GM18508 (cell line): ENCODE measurements around the gene YWHAE.
"Not testable (repeated sequence)": the region's sequence is repeated elsewhere in the genome, so short reads cannot be mapped to it uniquely, and the experiment has no call there.

Source experiments
- ATAC-seq: cut with Tn5 transposase; IDR thresholded peaks from one replicate; pipeline ENCODE4 v1.9.1; 2021; ENCODE audit warnings: moderate number of reproducible peaks; ENCODE audit not compliant: insufficient read depth, unreplicated experiment

YWHAE gene

DNA sequence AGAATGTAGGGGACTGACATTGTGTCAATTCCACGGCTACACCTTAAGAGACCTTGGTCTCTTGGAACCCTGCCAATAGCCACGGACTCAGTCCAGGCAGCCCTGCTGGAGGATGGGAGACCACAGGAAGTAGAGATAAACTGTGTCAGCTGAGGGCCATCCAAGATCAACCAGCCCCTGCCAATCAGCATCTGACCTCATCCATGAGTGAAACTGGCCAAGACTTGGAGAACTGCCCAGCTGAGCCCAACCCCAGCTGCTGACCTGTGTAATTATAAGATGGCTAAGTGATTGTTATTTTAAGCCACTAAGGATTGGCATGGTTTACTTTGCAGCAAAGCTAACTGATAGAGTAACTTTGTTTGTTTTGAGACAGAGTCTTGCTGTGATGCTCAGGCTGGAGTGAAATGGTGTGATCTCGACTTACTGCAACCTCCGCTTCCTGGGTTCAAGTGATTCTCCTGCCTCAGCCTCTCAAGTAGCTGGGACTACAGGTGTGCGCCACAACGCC lies 13.3 kb upstream of the YWHAE start:
- no peak for ATAC-seq

DNA sequence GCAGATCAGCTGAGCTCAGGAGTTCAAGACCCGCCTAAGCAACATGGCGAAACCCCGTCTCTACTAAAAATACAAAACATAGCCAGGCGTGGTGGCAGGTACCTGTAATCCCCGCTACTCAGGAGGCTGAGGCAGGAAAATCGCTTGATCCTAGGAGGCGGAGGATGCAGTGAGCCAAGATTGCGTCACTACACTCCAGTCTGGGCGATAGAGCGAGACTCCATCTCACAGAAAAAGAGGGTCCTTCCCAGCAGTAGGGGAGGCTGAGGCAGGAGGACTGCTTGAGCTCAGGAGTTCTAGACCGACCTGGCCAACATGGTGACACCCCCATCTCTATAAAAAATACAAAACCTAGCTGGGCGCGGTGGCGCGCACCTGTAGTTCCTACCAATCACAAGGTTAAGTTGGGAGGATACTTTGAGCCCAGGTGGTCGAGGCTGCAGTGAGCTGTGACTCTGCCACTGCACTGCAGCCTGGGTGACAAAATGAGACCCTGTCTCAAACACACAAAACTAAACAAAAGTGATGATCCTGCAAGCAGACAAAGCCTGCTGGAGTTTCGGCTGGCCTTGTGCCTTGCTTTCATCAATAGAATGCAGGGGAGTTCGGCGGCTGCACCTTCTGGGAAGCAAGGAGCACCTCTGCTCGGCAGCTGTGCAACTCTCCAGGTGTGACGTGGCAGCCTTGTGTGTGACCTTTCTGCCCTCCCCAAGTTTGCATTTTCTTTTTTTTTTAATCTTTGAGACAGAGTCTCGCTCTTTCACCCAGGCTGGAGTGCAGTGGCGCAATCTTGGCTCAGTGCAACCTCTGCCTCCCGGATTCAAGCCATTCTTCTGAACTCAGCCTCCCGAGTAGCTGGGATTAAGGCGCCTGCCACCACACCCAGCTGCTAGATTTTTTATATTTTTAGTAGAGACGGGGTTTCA lies 12.4 kb upstream of the YWHAE start:
- no peak for ATAC-seq

- ATAC-seq: no peak
Observed at GRCh38 chr17:1402262-1402586, 2.2 kb upstream of the YWHAE start.

- ATAC-seq: no peak
Observed at GRCh38 chr17:1398931-1399678, 917 bp downstream of the YWHAE start.

DNA sequence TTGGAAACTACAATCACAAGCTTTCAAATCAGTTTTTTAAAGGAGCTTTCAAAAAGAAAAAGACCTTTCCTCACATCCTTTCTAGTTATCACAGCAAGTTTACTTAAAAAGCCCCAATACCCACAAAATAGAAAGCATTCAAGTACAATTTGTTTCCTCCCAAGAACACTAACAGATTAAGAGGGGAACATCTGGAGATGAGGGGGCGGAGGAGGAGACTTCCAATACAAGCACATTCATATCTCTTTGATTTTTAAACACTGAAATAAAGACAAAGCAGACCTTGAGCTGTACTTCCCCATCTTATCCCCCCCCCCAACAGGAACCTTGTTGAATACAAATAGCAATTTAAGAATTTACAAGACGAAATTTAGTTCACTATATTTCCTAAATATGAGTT lies 2.0 kb downstream of the YWHAE start:
- no peak for ATAC-seq

DNA sequence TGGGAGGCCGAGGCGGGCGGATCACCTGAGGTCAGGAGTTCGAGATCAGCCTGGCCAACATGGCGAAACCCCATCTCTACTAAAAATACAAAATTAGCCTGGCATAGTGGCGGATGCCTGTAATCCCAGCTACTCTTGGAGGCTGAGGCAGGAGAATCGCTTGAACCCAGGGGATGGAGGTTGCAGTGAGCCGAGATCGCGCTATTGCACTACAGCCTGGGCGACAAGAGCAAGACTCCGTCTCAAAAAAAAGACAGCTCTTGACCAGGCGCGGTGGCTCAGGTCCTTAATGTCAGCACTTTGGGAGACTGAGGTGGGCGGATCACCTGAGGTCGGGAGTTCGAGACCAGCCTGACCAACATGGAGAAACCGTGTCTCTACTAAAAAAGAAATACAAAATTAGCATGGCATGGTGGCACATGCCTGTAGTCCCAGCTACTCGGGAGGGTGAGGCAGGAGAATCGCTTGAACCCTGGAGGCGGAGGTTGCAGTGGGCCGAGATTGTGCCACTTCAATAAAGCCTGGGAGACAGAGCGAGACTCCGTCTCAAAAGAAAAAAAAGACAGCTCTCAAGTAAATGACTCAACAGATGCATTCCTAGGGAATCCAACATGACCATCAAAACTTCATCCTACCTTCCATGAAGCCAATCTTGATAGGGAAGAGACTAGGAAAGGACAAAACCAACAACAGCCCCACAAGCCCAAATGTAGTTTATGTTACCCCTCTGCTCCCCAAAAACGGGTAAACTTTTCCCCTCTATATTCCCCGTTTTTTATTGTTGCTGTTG lies 4.0 kb downstream of the YWHAE start:
- ATAC-seq: not testable (repeated sequence)

- ATAC-seq: no peak
Observed at GRCh38 chr17:1391577-1391976, 8.4 kb downstream of the YWHAE start.

DNA sequence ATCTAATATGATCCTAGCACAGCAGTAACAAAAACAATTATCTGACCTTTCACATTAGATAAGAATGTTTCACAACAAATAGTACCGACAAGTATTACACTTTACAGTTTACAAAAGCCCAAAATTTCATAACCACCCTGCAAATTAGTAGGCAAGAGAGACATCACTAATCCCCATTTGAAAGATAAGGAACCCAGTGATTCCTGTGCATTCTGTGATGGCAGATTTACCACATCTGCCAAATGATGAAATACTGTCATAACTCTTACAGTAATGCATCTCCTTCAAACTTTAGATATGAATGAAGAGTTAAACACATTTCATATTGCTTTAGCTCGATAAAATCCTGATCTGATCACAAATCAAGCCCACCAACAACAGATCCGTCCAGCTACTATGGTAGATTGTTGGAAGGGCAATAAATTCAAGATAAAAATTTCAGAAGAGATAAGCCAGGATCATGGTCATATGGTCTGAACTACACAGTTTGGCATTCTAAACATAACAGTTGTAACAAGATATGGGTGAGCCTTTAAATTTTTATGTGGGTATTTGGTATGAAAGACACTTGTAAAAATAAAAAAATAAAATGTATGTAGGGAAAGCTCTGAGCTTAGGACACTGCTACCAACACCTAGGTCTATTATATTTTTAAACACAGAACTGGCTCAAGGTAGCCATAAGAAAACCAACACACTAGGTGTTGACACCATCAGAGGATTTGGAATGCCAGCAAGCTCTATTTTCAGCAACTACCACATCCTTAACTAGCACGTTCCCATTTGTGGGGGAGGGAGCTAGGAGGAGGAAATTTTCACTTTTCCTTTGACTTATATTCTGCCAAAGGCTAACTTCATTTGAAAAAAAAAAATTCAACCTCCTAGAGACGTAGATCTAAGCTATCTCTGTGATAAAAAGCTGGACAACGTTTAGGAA lies 9.3 kb downstream of the YWHAE start:
- ATAC-seq: no peak

DNA sequence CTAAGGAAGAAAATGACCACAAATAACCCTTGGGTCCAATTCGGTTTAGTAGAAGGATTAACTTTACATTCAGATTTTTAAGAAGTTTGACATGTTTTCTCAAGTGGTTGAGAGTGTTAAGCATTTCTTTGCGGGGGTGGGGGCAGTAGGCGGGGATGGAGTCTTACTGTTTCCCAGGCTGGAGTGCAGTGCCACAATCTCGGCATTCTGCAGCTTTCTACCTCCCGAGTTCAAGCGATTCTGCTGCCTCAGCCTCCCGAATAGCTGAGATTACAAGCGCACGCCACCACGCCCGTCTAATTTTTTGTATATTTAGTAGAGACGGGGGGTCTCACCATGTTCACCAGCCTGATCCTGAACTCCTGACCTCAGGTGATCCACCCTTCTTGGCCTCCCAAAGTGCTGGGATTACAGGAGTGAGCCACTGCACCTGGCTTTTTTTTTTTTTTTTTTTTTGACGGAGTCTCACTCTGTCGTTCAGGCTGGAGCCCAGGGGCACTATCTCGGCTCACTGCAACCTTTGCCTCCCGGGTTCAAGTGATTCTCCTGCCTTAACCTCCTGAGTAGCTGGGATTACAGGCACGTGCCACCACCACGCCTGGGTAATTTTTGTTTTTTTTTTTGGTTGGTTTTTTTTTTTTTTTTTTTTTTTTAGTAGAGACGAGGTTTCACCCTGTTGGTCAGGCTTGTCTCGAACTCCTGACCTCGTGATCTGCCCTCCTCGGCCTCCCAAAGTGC lies 12.4 kb downstream of the YWHAE start:
- not testable (repeated sequence) for ATAC-seq

DNA sequence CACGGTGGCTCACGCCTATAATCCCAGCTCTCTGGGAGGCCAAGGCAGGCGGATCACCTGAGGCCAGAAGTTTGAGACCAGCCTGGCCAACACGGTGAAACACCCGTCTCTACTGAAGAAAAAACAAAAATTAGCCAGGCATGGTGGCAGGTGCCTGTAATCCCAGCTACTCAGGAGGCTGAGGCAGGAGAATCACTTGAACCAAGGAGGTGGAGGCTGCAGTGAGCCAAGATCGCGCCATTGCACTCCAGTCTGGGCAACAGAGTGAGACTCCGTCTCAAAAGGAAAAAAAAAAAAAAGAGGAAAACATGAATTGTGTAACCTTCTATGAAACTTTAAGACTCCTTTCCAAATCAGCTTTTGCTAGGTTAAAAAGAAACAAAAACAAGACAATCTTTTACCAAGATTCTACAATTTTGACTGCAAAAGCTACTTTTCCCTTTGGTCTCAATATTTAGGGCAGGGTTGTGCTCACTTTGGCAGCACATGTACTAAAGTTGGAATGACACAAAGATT lies 13.3 kb downstream of the YWHAE start:
- ATAC-seq: not testable (repeated sequence)

DNA sequence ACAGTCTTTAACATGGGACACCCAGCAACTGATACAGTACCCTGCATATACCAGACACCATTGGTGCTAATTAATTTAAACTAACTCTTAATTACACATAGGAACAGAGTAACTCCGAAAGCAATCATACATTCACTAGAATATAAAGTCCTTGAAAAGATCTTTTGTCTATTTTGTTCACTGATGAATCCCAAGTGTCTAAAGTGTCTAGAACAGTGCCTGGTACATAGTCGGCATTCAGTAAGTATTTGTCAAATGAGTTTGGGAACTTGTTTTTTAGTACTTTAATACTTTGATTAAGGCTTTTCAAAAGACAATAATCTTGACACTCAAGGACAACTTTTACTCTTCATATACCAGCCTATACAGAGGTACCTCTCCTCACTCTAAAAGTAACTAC lies 13.8 kb downstream of the YWHAE start:
- ATAC-seq: no peak

DNA sequence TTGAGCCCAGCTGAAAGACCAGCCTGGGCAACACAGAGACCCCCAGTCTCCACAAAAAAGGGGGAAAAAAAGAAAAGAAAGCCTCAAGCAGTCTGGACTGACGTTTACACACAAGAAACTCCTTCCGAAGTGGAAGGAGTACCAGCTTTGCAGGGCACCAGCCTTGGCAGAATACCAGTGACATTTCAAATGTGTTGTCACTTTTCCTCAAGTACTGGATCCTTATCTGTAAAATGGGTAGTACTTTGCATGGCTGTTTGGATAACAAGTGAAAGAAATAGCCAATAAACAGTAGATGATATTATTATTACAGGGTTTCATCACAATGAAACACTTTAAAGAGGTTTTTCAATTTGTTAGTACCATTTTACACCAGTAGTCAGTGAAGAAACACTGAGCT lies 14.2 kb downstream of the YWHAE start:
- no peak for ATAC-seq

DNA sequence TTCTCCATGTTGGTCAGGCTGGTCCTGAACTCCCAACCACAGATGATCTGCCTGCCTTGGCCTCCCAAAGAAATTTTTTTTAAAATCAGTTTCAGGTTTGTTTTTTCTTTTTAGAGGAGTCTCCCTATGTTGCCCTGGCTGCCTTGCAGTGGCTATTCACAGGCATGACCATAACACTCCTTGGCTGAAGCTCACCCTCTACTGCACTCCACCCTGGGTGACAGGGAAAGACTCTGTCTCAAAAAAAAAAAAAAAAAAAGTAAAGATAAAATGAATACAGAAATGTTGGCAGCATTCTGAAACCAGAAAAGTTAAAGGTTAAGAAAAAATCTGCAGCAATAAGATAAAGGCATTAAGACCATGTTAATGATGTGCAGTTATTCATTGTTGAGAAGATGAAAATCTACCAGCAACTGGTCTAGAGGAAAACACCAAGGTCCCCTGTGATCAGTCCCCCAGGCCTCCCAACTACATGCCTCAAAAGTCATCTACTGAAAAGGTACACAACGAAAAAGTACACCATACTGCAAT lies 15.1 kb downstream of the YWHAE start:
- no peak for ATAC-seq

DNA sequence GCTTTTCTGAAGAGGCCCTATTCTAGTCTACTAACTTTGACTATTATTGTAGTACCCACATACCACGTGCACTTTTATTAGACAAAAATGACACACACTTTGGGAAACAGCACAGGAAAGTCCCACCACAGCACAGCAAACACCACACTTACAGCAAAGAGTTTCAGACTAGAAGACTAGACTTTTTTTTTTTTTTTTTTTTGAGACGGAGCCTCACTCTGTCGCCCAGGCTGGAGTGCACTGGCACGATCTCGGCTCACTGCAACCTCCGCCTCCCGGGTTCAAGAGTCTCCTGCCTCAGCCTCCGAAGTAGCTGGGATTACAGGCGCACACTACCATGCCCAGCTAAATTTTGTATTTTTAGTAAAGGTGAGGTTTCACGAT lies 20.1 kb downstream of the YWHAE start:
- ATAC-seq: no peak

DNA sequence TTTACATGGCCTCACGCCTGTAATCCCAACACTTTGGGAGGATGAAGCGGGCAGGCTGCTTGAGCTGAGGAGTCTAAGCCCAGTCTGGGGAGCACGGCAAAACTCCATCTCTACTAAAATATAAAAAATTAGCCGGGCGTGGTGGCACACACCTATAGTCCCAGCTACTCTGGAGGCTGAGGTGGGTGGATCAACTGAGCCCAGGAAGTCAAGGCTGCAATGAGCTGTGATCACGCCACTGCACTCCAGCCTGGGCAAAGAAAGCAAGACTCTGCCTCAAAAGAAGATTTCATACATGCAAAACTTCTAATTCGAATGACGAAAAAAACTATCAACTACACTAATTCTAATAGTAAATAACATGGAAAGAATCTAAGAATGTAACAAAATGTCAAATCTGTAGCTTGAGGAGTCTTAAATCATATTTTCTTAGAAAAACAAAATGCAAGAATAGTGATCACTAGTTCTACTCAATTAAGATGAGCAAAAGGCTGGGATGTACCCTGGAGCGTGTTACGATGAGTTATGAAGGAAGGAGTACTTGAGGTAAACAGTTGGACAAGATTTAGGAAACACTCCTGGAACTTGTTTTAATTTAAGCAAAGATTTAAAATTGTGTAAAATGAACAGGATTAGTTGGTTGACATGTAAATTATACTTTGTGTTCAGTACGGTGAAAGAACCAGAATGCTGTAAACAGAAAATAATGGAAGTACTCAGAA lies 20.7 kb downstream of the YWHAE start:
- ATAC-seq: no peak

DNA sequence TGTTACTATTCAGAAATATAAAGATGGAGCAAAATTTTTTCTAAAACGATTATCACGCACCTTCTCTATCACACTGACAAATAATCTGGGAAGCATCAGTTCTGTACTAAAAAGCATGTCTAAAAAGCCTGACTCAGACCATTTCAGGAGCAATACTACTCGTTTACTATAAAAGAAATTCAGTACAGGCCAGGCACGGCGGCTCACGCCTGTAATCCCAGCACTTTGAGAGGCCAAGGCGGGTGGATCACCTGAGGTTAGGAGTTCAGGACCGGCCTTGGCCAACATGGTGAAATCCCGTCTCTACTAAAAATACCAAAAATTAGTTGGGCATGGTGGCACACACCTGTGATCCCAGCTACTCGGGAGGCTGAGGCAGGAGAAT lies 21.6 kb downstream of the YWHAE start:
- ATAC-seq: not testable (repeated sequence)

- ATAC-seq: no peak
Observed at GRCh38 chr17:1377334-1377733, 22.7 kb downstream of the YWHAE start.

DNA sequence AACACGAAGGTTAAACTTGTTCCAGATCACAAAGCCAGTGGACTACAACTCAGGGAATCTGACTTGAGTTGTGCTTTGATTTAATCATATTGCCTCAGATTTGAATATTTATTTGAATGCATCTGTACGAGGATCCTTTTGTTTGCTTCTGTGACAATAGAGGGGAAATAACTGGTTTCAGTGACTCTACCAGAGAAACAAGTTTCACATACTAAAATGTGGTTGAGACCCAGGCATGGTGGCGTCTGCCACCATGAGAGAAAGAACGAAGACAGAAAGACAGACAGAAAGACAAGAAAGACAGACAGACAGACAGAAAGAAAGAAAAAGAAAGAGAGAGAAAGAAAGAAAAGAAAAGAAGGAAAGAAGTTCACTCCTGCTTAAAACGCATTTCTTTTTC lies 24.0 kb downstream of the YWHAE start:
- no peak for ATAC-seq
